GM18870 (cell line): Measurements from ENCODE around the gene A4GALT.

Experiments used
- ATAC-seq: cut with Tn5 transposase; IDR thresholded peaks from one replicate; pipeline ENCODE4 v1.9.1; 2021; ENCODE audit warnings: moderate library complexity; ENCODE audit not compliant: unreplicated experiment

Gene A4GALT

GRCh38 chr22:42653999-42654398 lies 66.7 kb downstream of the A4GALT start:
- no peak for ATAC-seq

- ATAC-seq, result no peak
These were observed 69.5 kb downstream of the A4GALT start for GRCh38 chr22:42651134-42651533.

- ATAC-seq, result no peak
These were observed 71.2 kb downstream of the A4GALT start, which contains the start of gene CYB5R3 for GRCh38 chr22:42649246-42650099. Gene CYB5R3 (minus strand): TSS chr22:42649392. CDS start chr22:42649315, 77 bp downstream.

DNA sequence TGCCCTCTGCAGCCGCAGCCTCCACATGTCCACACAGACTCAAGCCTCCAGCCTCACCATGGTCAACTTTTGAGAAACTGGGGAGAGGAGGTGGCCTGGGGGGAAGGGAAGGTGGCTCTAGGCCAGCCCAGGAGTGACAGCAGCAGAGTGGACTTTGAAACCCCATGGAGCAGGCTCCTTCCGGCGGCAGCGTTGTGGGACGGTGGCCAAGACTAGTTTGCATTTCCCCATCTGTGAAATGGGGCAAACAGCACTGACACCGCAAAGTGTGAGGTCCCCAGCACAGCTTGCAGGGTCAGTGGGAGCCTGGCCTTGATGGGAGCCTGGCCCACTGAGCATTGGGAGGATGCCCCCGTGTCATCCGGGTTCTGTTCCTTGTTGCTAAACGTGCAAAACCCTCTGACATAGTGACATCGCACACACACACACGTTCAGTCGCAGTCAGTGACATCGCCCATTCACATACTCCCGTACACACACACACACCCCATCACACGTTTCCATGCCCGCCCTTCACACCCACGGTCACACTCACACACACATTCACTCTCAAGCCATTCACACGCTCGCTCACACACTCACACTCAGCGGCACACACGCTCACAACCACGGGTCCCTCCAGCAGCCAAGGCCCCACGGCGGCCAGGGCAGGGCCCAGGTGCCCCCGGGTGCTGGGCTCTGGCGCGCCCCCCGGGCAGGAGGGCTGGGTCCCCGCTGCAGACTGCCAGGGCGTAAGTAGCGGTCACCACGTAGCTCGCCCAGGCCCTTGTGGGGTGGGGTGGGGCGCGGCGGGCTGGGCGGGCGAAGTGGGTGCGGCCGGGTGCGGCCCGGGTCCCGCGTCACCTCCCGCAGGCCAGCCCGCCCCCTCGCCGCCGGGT lies 72.1 kb downstream of the A4GALT start:
- ATAC-seq, result no peak

DNA sequence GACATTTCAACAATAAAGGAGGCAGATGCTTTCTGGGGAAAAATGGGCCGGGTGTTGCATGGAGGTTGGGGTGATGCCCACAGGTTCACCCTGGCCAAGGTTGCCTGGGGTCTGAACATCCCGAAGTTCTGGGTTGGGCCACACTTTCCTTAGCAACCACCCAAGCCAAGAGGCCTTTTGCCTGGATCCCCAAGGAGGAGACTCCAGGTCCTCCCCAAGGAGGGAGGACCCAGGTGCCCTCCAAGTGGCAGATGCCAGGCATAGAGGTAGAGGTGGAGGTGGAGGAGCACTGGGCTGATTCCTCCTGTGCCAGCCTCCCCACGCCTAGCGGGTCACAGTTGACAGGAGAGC lies 72.7 kb downstream of the A4GALT start:
- ATAC-seq, result no peak

DNA sequence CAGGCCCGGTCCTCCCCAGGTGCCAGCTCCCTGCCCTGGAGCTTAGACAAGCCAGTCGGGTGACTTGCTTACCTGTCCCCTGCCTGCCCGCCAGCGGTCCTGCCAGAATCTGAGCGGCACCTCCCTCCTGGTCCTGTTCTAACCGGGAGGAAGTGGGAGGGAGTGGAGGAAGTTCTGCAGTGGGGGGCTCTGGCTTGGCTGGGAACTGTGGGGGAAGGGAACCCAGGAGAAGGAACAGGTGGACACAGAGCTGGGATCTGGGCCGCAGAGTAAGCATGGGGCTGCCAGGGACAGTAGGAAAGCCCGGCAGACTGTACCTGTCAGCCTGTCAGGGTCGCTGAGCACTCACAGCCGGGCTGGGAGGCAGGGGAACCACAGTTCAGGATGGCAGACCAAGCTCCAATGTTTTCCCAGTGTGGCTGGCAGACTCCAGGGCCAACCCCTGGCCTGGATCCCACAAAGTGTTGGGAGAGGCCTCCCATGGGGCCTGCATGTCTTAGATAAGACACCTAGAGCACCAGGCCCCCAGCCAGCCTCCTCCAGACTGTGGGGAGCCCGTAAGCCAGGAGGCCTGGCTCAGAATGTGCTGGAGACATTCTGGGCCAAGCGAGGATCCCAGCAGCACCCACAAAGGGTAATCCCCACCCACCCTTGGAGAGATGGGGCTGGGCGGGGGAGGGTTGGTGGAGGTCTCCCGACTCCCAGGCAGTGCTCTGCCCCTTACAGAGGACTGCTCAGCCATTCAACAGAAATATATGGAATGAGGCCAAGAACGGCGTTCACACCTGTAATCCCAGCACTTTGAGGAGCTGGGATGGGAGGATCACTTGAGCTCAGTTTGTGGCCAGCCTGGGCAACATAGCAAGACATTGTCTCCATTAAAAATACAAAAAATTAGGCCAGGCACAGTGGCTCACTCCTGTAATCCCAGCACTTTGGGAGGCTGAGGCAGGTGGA lies 73.8 kb downstream of the A4GALT start:
- ATAC-seq, result no peak

DNA sequence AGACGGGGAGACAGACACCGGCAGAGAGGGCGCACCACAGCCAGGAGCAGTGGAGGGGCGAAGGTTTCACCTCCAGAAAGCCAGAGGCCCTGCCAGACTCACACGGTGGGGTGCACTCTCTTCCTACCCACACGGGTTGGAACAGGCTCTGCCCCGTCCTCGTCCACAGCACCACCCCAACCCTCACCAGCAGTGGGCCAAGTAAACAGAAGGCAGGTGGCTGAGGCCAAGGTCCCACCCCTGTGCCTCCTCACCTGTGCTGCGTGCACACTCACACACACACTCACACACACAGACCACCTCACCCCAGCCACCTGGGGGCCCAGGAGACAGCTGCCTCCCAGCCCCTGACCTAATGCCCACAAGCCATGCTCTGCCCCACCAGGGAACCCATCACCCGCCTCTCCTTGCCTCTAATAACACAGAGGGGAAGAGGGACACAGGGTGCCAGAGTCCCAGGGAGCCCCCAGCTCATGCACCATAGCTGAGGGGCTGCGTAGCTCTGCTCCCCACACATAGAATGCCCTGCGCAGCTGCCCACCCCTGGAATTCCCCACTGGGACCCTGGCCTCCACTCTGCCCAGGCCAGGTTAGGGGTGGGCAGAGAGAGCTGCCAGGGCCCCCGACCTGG lies 74.6 kb downstream of the A4GALT start:
- ATAC-seq, result no peak

DNA sequence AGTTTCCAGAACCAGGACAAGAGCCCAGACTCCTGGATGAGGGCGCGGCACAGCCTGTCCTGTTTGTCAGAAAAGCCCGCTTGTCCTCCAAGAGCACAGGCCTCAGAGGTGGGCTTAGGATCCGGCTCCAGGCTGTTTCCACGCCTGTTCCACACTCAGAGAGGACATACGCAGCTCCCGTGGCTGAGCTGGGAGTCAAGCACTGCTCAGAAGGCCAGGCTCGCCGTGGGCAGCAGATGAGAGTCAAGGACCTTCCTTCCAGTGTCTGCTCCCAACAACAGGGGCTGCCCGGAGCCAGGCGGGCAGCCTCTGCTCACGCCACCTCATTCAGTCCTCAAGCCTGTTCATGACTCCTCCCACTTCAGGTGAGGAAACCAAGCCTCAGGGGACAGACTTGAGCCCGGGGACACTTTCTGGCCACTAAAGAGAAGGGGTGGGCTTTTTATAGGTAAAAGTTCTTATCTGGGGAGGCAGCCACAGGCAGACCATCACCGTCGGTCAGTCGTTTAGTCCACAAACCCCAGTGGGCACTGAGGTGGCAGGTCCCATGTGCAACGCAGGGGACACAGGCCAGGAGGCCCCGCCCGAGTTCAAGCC lies 75.2 kb downstream of the A4GALT start:
- no peak for ATAC-seq

DNA sequence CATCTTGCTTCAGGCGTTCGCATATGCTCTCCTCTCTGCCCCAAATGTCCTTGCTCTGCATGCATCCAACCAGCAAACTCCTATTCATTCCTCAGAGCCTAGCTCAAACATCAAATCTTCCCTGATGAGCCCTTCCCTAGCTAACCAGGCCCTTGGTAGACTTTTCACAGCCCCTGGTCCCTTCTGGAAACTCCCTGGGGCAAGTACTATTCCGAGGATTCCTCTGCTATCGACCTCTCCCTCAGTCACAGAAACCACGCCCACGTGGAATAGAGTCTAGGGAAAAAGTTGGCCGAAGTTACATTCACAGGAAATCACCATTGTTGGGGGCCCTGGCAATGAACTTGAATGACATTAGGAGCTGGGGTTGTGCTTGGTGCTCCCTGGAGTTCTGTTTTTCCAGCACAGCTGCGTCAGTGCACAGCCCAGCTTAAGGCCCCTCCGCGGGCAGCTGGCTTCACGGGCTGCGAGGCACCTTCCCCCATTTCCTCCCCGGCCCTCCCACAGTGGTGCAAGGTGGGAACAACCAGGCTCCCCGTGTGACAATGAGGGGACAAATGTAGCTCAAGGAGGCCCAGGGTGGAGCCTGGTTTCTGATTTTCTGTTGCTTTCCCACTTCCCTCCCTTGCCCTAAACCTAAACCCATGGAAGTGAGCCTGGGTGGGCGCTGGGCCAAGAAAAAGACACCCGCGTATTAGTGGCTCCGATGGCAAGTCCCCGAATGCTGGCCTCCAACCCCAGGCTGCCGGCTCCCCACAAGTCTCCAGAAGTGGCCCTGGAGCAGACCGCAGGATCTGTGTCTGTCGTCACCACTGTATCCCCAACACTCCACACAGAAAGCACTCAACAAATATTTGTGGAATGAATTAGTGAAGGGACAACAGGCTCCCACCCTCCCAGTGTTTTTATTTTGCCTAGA lies 76.0 kb downstream of the A4GALT start:
- no peak for ATAC-seq

- ATAC-seq, result no peak
These were observed 76.8 kb downstream of the A4GALT start for GRCh38 chr22:42643634-42644421.

DNA sequence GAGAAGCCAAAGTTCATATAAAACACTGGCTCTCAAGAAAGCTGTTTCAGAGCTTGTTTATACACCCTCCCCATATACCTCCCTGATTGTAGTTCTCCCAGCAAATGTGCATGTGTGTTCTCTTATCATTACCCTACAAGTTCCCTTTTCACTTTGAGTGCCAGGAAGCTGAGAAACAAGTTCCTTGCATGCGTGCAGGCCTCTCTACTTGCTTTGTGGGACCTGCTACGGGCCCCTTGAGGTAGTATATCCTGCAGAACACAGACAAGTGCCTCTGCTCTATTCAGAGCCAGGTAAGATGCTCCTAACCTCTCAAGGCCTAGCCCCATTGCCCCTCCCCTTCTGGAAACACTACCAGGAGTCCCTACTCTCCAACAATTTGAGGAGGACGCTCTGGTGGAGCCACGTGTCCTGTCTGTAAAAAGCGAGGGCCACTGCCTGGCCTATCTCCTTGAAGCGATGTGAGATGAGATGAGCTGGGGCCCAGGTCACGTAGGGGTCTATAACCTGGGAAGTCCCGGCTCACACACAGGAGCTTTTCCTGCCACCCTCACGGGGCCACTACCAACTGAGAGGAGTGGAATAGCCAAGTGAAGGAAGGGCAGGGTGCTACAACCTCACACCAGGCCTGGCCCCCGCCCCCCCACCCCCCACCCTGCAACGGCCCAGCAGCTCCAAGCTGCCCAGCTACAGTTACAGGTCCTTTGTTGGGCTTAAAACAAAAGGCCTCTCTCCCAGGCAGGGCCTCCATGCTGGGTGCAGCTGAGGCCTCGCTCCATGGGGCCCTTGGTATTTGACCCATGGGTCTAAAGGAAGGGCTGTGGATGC lies 77.7 kb downstream of the A4GALT start:
- no peak for ATAC-seq
